Glomerular endothelial cell (primary cell): ENCODE results near the gene BLOC1S1. TPM values are rescaled to one million over a fixed set of nuclear protein-coding genes. Genes with fewer than 3 reads are reported as not detected.

Experiments
- DNase-seq: peaks from one replicate; pipeline ENCODE4 v3.0.0-alpha.2; 2011; ENCODE audit warnings: low read depth, low spot score; ENCODE audit errors: extremely low read depth
- total RNA-seq: library from RNA; depleted of rRNA; stranded (reverse); fragments of >200 nt; gene quantifications from 2 replicates; pipeline ENCODE4 v1.2.3, GENCODE V29; 2015

Gene BLOC1S1
- total RNA-seq, 1 donor from 2014 or later: 112 TPM

- DNase-seq: no peak
These were observed 11.1 kb downstream of the BLOC1S1 start for GRCh38 chr12:55726971-55727370.

- no peak for DNase-seq
These were observed 11.9 kb downstream of the BLOC1S1 start for GRCh38 chr12:55727643-55728185.

GRCh38 chr12:55728186-55728938, 12.5 kb downstream of the BLOC1S1 start:
- DNase-seq: no peak

- DNase-seq: no peak
These were observed 13.3 kb downstream of the BLOC1S1 start, which contains the start of gene CD63 for GRCh38 chr12:55728939-55729818. Gene CD63 (minus strand): TSS chr12:55729009. CDS start chr12:55728341, 668 bp downstream.

- no peak for DNase-seq
These were observed 14.3 kb downstream of the BLOC1S1 start for GRCh38 chr12:55729819-55730818.

- DNase-seq: no peak
These were observed 16.4 kb downstream of the BLOC1S1 start for GRCh38 chr12:55732288-55732687.

DNA sequence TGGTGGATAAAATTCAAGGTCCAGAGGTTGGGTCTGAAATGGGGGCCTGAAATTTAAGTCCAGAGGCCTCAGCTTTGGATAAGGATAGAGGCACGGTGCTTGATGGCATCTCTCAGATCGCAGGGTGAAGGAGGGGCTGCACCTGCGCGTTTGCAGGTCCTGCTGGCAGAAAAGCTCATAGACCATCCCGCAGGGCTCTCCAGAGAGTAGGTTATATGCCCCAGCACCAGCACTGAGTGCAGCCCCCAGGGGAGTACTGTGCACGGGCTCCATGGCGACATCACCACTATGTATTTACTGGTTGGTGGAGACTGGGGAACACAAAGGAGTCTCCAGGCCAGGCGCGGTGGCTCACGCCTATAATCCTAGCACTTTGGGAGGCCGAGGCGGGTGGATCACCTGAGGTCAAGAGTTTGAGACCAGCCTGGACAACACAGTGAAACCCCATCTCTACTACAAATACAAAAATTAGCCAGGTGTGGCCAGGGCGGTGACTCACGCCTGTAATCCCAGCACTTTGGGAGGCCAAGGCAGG, 17.2 kb downstream of the BLOC1S1 start:
- no peak for DNase-seq

DNA sequence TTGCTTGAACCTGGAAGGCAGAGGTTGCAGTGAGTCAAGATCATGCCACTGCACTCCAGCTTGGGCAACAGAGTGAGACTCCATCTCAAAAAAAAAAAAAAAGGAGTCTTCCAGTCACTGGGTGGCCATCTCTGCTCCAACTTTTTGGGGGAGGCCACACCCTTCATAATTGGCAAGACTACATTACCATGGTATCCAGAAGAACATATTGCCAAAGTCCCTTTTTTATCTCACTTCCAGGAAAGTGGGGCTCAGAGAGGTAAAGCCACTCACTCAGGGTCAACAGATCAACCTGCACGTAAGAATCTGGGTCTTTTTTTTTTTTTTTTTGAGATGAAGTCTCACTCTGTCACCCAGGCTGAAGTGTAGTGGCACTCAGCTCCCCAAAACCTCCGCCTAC, 18.0 kb downstream of the BLOC1S1 start:
- DNase-seq: no peak

- no peak for DNase-seq
These were observed 18.7 kb downstream of the BLOC1S1 start for GRCh38 chr12:55734595-55734994.

GRCh38 chr12:55736076-55736475, 20.2 kb downstream of the BLOC1S1 start:
- no peak for DNase-seq

GRCh38 chr12:55736780-55737580, 21.1 kb downstream of the BLOC1S1 start:
- DNase-seq: no peak

DNA sequence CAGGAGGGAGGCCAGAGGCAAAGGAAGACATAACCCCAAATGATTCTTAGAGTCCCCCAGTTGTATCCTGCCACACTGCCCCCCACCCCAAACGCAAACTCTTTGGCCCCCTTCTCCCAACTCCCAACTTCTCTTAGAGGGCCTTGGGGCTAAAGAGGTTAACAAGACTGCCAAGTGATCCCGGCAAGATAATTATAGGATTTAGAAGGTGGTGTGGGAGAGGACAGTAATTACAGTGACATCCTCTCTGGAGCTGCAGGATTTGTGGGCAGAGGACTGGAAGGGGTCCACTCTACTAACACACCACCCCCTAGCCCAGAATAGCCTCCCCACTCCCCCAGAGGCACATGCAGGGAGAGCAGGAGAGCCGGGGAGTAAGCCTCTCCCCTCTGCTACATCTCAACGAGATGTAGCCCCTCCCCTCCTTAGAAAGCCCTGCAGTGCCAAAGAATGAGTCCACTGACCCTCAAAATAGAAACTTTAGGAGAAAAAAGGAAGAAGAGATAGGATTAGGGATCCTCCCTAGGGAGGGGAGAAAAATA, 21.8 kb downstream of the BLOC1S1 start:
- DNase-seq: no peak

- peak; percentile 84 for DNase-seq
These were observed 22.5 kb downstream of the BLOC1S1 start for GRCh38 chr12:55738123-55739024.

DNA sequence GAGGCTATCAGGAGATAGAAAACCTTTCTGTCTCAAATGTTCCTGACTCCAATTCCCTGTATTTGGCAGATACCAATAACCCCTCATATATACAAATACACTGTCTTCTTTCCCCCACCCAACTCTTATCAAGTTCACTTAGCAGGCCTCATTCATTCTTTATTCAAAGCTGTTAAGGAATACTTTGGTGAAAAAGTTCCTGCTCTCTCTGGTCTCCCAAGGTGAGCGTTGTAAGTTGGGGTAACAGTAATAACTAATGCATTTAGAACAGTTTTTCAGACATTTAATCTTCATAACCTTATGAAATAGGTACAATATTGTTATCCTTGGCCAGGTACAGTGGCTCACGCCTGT, 23.2 kb downstream of the BLOC1S1 start:
- DNase-seq: no peak

DNA sequence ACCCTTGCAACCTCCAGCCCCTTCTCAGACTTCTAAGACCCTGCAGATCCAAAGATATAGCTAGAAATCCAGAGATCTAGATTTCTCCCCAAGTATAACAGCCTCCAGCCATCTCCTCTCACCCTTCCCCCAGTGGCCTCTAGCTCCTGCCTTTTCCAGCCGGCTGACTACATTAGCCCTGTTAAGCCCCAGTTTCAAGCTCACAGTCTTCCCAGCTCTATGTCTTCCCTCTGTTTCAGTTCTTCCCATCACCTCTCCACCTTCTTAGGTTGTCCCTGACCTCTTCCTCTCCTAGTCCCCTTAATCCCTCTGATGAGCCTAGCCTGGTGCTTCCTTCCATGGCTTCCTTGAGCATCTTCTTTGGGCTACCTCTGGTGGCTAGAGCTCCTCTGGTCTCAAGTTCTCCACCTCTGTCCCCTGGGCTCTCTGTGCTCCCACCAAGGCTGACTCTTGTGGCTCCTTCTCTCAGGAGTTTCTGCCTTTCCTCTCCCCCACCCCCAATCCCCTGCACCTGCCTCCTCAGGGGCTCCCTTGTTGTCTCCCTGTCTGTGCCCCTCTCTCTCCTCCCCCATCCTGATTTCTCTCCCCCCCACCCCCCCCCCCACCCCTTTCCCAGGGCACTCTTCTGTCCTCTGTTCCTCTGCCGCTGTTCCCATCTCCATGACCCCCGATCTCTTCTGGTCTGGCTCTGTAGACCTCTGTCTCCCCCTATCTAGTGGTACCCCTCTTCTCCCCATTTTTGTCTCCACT, 26.3 kb downstream of the BLOC1S1 start:
- DNase-seq: no peak

GRCh38 chr12:55742719-55743405, 27.0 kb downstream of the BLOC1S1 start, which contains the start of gene GDF11:
Gene GDF11 (plus strand): TSS chr12:55743122. CDS start chr12:55743317, 195 bp downstream.
- DNase-seq: no peak
